T-helper 22 cell (primary cell): ENCODE measurements around the gene NAPA.
"Not testable (repeated sequence)": the region's sequence is repeated elsewhere in the genome, so short reads cannot be mapped to it uniquely, and the experiment has no call there.

Experiments used
- DNase-seq: peaks from one replicate; pipeline ENCODE4 v3.0.0-alpha.2; 2020; ENCODE audit warnings: low read depth

The NAPA gene

GRCh38 chr19:47486220-47486619 lies 28.6 kb downstream of the NAPA start:
- DNase-seq = not testable (repeated sequence)

- DNase-seq = no peak
Measured at GRCh38 chr19:47485210-47485609, 29.7 kb downstream of the NAPA start.

GRCh38 chr19:47483800-47484690 lies 30.8 kb downstream of the NAPA start, which contains the start of gene KPTN:
Gene KPTN (minus strand): TSS chr19:47484219. CDS start chr19:47484160, 59 bp downstream.
- peak; percentile 74 for DNase-seq

GRCh38 chr19:47483200-47483599 lies 31.7 kb downstream of the NAPA start:
- no peak for DNase-seq

GRCh38 chr19:47481460-47482052 lies 33.3 kb downstream of the NAPA start:
- DNase-seq = no peak

- DNase-seq = no peak
Measured at GRCh38 chr19:47480658-47481057, 34.2 kb downstream of the NAPA start.

GRCh38 chr19:47479701-47480503 lies 35.0 kb downstream of the NAPA start:
- no peak for DNase-seq

- no peak for DNase-seq
Measured at GRCh38 chr19:47476438-47476972, 38.4 kb downstream of the NAPA start.

- no peak for DNase-seq
Measured at GRCh38 chr19:47475465-47475864, 39.4 kb downstream of the NAPA start.

- DNase-seq = no peak
Measured at GRCh38 chr19:47473336-47473735, 41.5 kb downstream of the NAPA start.

GRCh38 chr19:47471733-47472457 lies 43.0 kb downstream of the NAPA start, which contains the start of gene SLC8A2:
Gene SLC8A2 (minus strand): TSS chr19:47471893. CDS start chr19:47466403, 5,490 bp downstream.
- peak; percentile 45 for DNase-seq

GRCh38 chr19:47471381-47471732 lies 43.5 kb downstream of the NAPA start:
- no peak for DNase-seq

- no peak for DNase-seq
Measured at GRCh38 chr19:47470447-47471195, 44.2 kb downstream of the NAPA start.

GRCh38 chr19:47469719-47470118 lies 45.1 kb downstream of the NAPA start:
- no peak for DNase-seq

- DNase-seq = no peak
Measured at GRCh38 chr19:47469363-47469700, 45.5 kb downstream of the NAPA start.

- DNase-seq = no peak
Measured at GRCh38 chr19:47467914-47468313, 46.9 kb downstream of the NAPA start.

- no peak for DNase-seq
Measured at GRCh38 chr19:47465957-47466356, 48.9 kb downstream of the NAPA start.

- DNase-seq = no peak
Measured at GRCh38 chr19:47464675-47465419, 50.0 kb downstream of the NAPA start.

GRCh38 chr19:47461876-47462275 lies 53.0 kb downstream of the NAPA start:
- DNase-seq = no peak

- DNase-seq = no peak
Measured at GRCh38 chr19:47459477-47459876, 55.4 kb downstream of the NAPA start.
